ENCODE data around the gene UBE2I.

Gene UBE2I

GRCh38 chr16:1355591-1355990 is 46.2 kb downstream of the UBE2I start:
- no peak for DNase-seq (ENCODE audit: low read depth)
- TF ChIP-seq CTCF (IDR thresholded peaks at IDR 0.05; ENCODE audit: low read length, missing control alignments): no peak
- H3K4me3 ChIP-seq (replicated peaks; ENCODE audit: low read depth, low read length): no peak overlapping the region

GRCh38 chr16:1356061-1356900 is 46.8 kb downstream of the UBE2I start:
- no peak for DNase-seq (ENCODE audit: low read depth)
- TF ChIP-seq CTCF (IDR thresholded peaks at IDR 0.05; ENCODE audit: low read length, missing control alignments): no peak
- no peak overlapping the region for H3K4me3 ChIP-seq (replicated peaks; ENCODE audit: low read depth, low read length)

DNA sequence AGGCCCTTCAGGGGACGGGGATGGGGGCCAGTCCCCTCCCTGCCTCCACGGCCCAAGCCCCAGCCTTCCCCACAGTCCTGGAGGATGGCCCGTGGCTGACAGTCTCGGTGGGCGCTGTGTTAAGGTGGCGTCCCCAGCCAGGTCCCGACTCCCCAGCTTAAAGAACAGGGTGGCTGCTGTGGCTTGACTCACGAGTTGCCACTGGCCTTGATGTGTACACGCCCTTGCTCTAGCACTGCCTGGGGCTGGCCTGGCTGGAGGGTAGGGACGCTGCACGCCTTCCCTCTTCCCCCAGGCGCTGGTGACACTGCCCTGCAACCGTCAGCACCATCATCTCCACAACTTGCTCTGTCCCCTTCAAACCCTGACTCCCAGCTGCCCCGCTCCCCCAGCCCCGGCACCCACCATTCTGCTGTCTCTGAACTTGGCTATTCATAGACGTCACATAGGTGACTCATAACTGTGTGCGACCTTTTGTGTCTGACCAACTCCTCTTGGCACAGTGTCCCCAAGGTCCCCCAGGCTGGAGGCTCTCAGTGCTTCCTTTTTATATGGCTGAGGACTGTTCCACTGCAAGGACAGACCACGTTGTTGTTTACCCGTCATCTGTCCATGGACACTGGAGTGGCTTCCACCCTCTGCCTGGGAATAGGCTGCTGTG is 48.6 kb downstream of the UBE2I start:
- no peak for DNase-seq (ENCODE audit: low read depth)
- H3K4me3 ChIP-seq (replicated peaks; ENCODE audit: low read depth, low read length): no peak overlapping the region
- TF ChIP-seq CTCF (IDR thresholded peaks at IDR 0.05; ENCODE audit: low read length, missing control alignments): no peak

DNA sequence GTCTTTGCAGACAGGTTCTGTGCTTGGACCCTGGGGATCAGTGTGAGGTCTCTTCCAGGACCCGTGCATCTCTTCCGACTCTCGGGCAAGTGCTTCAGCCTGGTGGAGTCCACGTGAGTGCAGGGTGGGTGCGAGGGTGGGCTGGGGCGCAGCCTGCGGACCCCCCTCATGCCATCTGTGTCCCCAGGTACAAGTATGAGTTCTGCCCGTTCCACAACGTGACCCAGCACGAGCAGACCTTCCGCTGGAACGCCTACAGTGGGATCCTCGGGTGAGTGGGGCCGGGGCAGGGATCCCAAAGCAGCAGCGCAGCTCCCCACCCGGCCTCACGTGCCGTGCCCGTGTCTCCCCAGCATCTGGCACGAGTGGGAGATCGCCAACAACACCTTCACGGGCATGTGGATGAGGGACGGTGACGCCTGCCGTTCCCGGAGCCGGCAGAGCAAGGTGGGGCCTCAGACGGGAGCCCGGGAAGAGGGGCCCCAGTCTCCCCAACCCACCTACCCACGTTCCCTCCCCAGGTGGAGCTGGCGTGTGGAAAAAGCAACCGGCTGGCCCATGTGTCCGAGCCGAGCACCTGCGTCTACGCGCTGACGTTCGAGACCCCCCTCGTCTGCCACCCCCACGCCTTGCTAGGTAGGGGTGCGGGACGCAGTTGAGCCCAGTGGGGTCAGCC is 52.4 kb downstream of the UBE2I start:
- DNase-seq (ENCODE audit: low read depth): no peak
- TF ChIP-seq CTCF (IDR thresholded peaks at IDR 0.05; ENCODE audit: low read length, missing control alignments): no peak
- no peak overlapping the region for H3K4me3 ChIP-seq (replicated peaks; ENCODE audit: low read depth, low read length)

DNA sequence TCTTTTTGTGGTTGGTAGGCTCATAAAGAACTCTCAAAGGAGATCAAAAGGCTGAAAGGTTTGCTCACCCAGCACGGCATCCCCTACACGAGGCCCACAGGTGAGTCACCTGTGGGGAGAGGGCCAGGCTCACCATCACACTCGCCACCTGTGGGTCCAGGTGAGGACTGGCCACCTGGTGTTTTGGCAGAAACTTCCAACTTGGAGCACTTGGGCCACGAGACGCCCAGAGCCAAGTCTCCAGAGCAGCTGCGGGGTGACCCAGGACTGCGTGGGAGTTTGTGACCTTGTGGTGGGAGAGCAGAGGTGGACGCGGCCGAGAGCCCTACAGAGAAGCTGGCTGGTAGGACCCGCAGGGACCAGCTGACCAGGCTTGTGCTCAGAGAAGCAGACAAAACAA is 53.4 kb downstream of the UBE2I start:
- no peak for TF ChIP-seq CTCF (IDR thresholded peaks at IDR 0.05; ENCODE audit: low read length, missing control alignments)
- no peak overlapping the region for H3K4me3 ChIP-seq (replicated peaks; ENCODE audit: low read depth, low read length)
- no peak for DNase-seq (ENCODE audit: low read depth)

DNA sequence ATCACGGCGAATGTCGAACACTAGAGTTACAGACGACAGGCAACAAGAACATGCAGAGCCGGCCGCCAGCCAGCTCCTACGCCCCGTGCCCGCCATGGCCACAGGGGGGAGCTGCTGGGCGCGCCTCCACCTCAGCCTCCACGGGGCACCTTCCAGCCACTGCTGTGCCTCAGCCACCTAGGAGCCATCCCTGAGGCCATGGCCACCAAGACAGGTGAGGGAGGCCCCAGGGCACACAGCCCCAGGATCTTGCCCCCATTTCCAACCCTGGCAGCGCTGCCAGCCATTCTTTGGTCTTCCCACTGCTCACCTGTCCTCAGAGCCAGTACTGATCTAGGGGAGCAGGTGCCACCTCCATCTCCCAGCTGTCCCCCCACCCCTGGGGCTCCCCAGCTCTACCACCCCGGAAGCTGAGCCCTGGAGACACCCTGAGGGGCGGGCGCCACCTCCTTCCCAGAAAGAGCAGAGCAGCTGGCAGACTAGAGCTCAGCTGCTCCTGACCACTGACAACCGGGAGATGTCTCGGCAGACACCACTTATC is 54.1 kb downstream of the UBE2I start:
- TF ChIP-seq CTCF (IDR thresholded peaks at IDR 0.05; ENCODE audit: low read length, missing control alignments): peak; percentile 61
- H3K4me3 ChIP-seq (replicated peaks; ENCODE audit: low read depth, low read length): no peak overlapping the region
- peak; percentile 40 for DNase-seq (ENCODE audit: low read depth)
